ENCODE measurements around the gene ST6GAL1. TPM values are rescaled to one million over a fixed set of nuclear protein-coding genes. Genes with fewer than 3 reads are reported as not detected.

The ST6GAL1 gene
- total RNA-seq, 1 donor from 2014 or later = 191 TPM

DNA sequence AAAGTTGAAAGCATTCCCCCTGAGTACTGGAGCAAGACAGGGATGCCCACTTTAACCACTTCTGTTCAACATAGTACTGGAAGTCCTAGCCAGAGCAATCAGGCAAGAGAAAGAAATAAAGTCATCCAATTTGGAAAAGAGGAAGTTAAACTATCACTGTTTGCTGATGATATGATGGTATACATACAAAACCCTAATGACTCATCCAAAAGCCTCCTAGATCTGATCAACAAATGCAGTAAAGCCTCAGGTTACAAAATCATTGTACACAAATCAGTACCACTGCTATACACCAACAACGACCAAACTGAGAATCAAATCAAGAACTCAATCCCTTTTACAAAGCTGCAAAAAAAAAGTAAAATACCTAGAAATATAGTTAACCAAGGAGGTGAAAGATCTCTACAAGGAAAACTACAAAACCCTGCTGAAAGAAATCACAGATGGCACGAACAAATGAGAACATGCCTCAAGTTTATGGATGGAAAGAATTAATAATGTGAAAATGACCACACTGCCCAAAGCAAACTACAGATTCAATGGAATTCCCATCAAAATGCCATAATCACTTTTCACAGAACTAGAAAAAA is 168.7 kb downstream of the ST6GAL1 start:
- intact Hi-C loops (cut with micrococcal nuclease) = no loop called here

- intact Hi-C loops (cut with micrococcal nuclease) = loop anchor here (1.0 kb wide), 1 partner anchor 12 kb away; no protein-coding TSS in a partner anchor
Observed at GRCh38 chr3:187101184-187102072, 171.1 kb downstream of the ST6GAL1 start.

- intact Hi-C loops (cut with micrococcal nuclease) = loop anchor here (1.0 kb wide), 1 partner anchor 11 kb away; no protein-coding TSS in a partner anchor
Observed at GRCh38 chr3:187102073-187102634, 171.8 kb downstream of the ST6GAL1 start.

DNA sequence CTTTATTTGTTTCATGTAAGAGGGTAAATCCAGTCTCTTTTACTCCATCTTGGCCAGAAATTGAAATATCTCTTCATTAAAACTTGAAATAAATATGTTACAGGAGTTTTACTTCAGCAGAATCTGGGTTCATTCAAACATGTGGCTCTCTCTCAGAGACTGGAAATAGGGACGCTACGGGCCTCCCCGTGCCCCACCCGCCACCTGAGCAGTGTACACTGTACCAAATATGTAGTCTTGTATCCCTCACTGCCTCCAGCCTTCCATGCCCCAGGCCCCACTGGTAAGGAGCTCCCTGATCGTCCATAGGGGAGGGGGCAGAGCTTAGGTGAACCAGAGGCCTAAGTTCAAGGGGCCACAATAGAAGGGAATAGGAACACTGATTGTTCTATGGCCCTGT is 172.9 kb downstream of the ST6GAL1 start:
- intact Hi-C loops (cut with micrococcal nuclease) = no loop called here

DNA sequence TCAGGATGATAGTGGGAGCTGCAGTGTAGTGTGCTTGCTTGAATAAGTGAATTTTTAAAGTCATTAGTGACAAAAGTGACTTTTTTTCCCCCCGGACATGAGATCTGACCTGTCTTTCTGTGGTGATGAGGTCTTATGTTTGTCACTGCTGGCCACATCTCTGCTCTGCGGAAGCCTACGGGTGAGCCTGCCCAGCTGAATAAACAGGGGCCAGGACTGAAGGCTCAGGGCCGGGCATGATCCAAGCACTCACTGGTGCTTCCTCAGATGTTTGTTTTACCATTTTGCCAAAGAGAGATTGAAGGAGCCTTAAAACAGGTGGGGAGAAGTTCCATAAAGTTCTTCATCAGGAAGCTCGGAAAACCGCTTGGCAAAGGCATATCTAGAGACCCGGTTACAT is 174.0 kb downstream of the ST6GAL1 start:
- intact Hi-C loops (cut with micrococcal nuclease) = no loop called here

DNA sequence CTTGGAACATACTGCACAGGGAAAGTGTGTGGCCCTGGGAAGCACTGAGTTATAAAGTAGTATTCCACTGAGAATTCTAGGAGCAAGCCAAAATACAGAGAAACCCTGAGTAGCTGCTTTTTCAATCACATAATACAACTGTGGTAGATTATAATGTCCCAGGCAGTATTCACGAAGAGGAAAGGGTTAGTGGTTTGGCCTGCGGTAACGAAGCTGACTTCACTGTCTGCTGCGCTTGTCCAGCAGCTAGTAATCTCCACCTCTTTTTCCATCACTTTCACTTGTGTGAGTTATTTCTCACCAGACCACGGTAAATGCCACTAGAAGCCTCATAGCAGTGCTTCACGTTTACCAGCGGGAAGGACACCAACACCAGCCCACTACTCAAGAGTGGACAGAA is 174.6 kb downstream of the ST6GAL1 start:
- intact Hi-C loops (cut with micrococcal nuclease) = no loop called here

- intact Hi-C loops (cut with micrococcal nuclease) = no loop called here
Observed at GRCh38 chr3:187105700-187106099, 175.4 kb downstream of the ST6GAL1 start.

DNA sequence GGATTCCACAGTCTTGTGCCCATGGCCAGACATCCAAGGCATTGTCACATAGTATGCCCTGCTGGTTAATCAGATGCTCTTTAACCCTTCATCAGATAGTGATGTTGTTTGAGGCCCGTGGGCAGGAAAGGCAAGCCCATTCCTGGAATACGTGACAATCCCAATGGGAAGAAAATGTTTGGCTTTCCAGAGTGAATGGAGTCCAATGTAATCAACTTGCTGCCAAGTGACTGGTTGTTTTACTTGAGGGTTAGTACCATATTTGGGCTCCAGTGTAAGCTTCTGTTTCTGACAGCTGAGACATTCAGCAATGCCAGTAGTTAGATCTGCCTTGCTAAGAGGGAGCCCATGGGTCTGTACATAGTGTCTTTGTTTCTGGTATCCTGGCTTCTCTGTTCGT is 177.7 kb downstream of the ST6GAL1 start:
- intact Hi-C loops (cut with micrococcal nuclease) = no loop called here

DNA sequence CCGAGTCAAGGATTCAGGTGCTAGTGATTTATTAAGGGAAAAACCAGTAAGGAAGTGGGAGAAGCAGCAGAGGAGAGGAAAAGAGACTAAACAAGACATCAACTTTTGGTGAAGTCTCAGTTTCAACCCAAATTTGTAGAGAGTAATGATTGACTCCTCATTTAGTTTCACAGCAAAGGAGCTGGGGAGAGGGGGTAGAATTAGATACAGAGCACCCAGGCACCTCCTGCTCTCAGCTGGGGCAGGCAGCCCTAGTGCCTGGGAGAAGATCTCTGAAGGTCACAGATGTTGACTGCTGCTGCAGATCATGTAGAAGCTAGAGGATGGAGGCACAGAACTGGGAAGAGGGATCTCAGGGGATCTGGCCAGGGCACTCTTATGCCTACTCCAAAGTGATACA is 179.8 kb downstream of the ST6GAL1 start:
- intact Hi-C loops (cut with micrococcal nuclease) = loop anchor here (10.0 kb wide), 1 partner anchor 605 kb away; no protein-coding TSS in a partner anchor

GRCh38 chr3:187112934-187113793 is 182.8 kb downstream of the ST6GAL1 start:
- intact Hi-C loops (cut with micrococcal nuclease) = loop anchor here (1.0 to 10.0 kb wide), 7 partner anchors 11 to 602 kb away; partner anchors contain the start of gene RPL39L

DNA sequence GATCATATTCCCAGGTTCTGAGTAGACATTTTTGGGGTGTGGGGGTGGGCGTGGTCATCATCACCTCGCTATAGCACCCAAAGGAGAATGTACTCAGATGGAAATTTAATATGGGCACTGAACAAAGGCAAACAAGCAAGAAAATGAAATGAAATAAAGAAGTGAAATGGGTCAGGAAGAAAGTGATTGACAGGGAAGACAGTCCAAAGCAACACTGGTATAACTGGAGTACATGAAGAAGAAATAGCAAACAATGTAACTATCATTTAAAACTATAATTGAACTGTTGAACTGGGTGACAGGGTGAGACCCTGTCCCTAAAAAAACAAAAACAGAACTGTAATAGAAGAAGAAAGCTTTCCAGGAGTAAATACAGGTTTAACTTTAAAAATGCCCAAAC is 184.2 kb downstream of the ST6GAL1 start:
- intact Hi-C loops (cut with micrococcal nuclease) = loop anchor here (10.0 kb wide), 1 partner anchor 600 kb away; no protein-coding TSS in a partner anchor

- intact Hi-C loops (cut with micrococcal nuclease) = no loop called here
Observed at GRCh38 chr3:187120326-187120725, 190.0 kb downstream of the ST6GAL1 start.

DNA sequence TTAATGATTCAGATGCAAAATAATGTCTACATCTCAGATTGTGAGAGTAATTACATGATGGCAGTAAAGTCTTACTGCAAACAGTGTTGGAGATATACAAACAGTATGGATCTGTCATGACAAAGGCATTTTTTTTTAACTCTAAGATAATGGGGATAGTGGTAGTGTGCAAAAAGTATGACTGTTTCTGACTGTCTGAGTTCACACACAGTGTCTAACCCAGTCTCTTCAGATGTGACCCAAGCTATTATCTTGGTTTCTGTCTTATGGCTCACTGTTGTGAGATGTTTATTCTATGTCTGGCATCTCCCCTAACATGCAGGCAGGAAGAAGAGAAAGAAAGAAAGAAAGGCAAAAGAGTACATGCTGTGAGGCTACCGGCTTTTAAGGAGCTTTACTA is 191.9 kb downstream of the ST6GAL1 start:
- intact Hi-C loops (cut with micrococcal nuclease) = no loop called here

GRCh38 chr3:187125319-187126031 is 195.1 kb downstream of the ST6GAL1 start:
- intact Hi-C loops (cut with micrococcal nuclease) = no loop called here

Other genes with a start within 250 kb of the ST6GAL1 start
- not detected in 2 replicates for gene KNG1, start 213.2 kb upstream of the ST6GAL1 start, total RNA-seq
- gene EIF4A2, start 146.9 kb upstream of the ST6GAL1 start, total RNA-seq = 359 and 368 TPM in 2 replicates
- 60.7 and 63.8 TPM in 2 replicates for gene RFC4, start 124.0 kb upstream of the ST6GAL1 start, total RNA-seq
- gene ADIPOQ, start 87.8 kb upstream of the ST6GAL1 start, total RNA-seq = not detected in 2 replicates
- gene RPL39L, start 209.0 kb downstream of the ST6GAL1 start, total RNA-seq = 12.6 and 14.0 TPM in 2 replicates

Data from T-helper 1 cell treated with Interleukin-12 subunit alpha and Interleukin-12 subunit beta and Interleukin-4 antibody, amounts not matched to agents 30 ng/mL and 1 ng/mL, for 36 hours (primary cell).